HG03159 (cell line): Measurements from ENCODE around the gene OR51M1.

Experiments used
- ATAC-seq: cut with Tn5 transposase; IDR thresholded peaks from one replicate; pipeline ENCODE4 v1.9.1; 2021; ENCODE audit warnings: mild to moderate bottlenecking, moderate library complexity; ENCODE audit not compliant: unreplicated experiment

The OR51M1 gene

GRCh38 chr11:5380740-5381342 is 2.8 kb upstream of the OR51M1 start:
- ATAC-seq: peak; percentile 95

- ATAC-seq: no peak
Measured at GRCh38 chr11:5384335-5384734, 723 bp downstream of the OR51M1 start.

- no peak for ATAC-seq
Measured at GRCh38 chr11:5390210-5390609, 6.6 kb downstream of the OR51M1 start.

- ATAC-seq: no peak
Measured at GRCh38 chr11:5394091-5394490, 10.5 kb downstream of the OR51M1 start.

GRCh38 chr11:5398936-5399335 is 15.3 kb downstream of the OR51M1 start:
- no peak for ATAC-seq

GRCh38 chr11:5405173-5405572 is 21.6 kb downstream of the OR51M1 start:
- no peak for ATAC-seq

GRCh38 chr11:5420993-5421392 is 37.4 kb downstream of the OR51M1 start:
- ATAC-seq: no peak

GRCh38 chr11:5421811-5422210 is 38.2 kb downstream of the OR51M1 start, which contains the start of gene OR51Q1:
Gene OR51Q1, plus strand, starts transcription at chr11:5422111. Its CDS starts 90 bp downstream, at chr11:5422201.
- no peak for ATAC-seq

GRCh38 chr11:5423131-5423530 is 39.5 kb downstream of the OR51M1 start:
- no peak for ATAC-seq

GRCh38 chr11:5441414-5441813 is 57.8 kb downstream of the OR51M1 start, which contains the start of gene OR51I1:
Gene OR51I1, minus strand, starts transcription at chr11:5441514. Its CDS starts 0 bp downstream, at chr11:5441514.
- no peak for ATAC-seq
